ENCODE data around the gene EMP2. TPM values are rescaled to one million over a fixed set of nuclear protein-coding genes. Genes with fewer than 3 reads are reported as not detected.
"Not testable (repeated sequence)": the region's sequence is repeated elsewhere in the genome, so short reads cannot be mapped to it uniquely, and the experiment has no call there.

Gene EMP2
- polyA plus RNA-seq, 3 donors = not detected

GRCh38 chr16:10623059-10623458 lies 42.7 kb upstream of the EMP2 start:
- no peak overlapping the region for H2AFZ ChIP-seq (ENCODE audit: insufficient read depth, low read depth, low read length, poor library complexity, severe bottlenecking)
- H3K27ac Mint-ChIP-seq = no peak overlapping the region
- no peak overlapping the region for H3K27ac ChIP-seq (ENCODE audit: low read depth in 1 of 2, low read length in 2 of 2)
- peaks cover 0 to 3% (median 0%) of the 10 kb centered on the region in 7 donors for H3K9me3 Mint-ChIP-seq
- peaks cover 42 to 57% of the 10 kb centered on the region in 2 donors for H3K4me1 ChIP-seq (ENCODE audit: control insufficient read depth in 1 of 2, insufficient read depth in 2 of 2, low read length in 2 of 2)
- no peak for DNase-seq
- peaks cover 0 to 2% of the 10 kb centered on the region in 2 donors for H3K27me3 ChIP-seq (ENCODE audit: control insufficient read depth in 2 of 2, insufficient read depth in 2 of 2, low read length in 2 of 2)
- H3K4me3 ChIP-seq (replicated peaks in 1 of 3; ENCODE audit: low read depth in 2 of 3, low read length in 3 of 3) = no peak overlapping the region
- peaks cover 41% of the 10 kb centered on the region for H3K4me1 Mint-ChIP-seq
- H4K20me1 ChIP-seq (ENCODE audit: insufficient read depth, low read length) = no peaks in the 10 kb centered on the region
- no peak overlapping the region for H3K9ac ChIP-seq (ENCODE audit: insufficient read depth, low read length, poor library complexity, severe bottlenecking)
- WGBS (ENCODE audit: insufficient coverage) = 100% methylated on average over 1 of the region's 3 CpGs
- intact Hi-C loops (cut with micrococcal nuclease) = loop anchor here in 1 of 2 donors (10.0 kb wide), 1 partner anchor 242 kb away; no protein-coding TSS in a partner anchor
- no peak overlapping the region for H3K4me3 Mint-ChIP-seq
- H3K9me3 ChIP-seq (replicated peaks in 1 of 2; ENCODE audit: control insufficient read depth in 1 of 2, insufficient read depth in 1 of 2, low read length in 2 of 2) = no peaks in the 10 kb centered on the region
- H3K79me2 ChIP-seq (ENCODE audit: insufficient read depth, low read length) = no peaks in the 10 kb centered on the region
- no peaks in the 10 kb centered on the region for H3K36me3 Mint-ChIP-seq
- H3K36me3 ChIP-seq (replicated peaks in 1 of 2; ENCODE audit: control insufficient read depth in 1 of 2, insufficient read depth in 2 of 2, low read length in 2 of 2) = no peaks in the 10 kb centered on the region
- H3K27me3 Mint-ChIP-seq (ENCODE audit: low read depth in 3 of 3) = peaks cover 2 to 11% (median 8%) of the 10 kb centered on the region in 3 donors
- TF ChIP-seq CTCF (IDR thresholded peaks at IDR 0.05) = no peak
- H3K4me2 ChIP-seq (replicated peaks; ENCODE audit: extremely low read depth, low read length, poor library complexity, severe bottlenecking) = no peak overlapping the region

GRCh38 chr16:10622036-10622921 lies 41.9 kb upstream of the EMP2 start:
- Histone ChIP-seq H3K4me3 (replicated peaks in 1 of 3; ENCODE audit: low read depth in 2 of 3, low read length in 3 of 3) (no peak overlapping the region), H3K4me2 (replicated peaks; ENCODE audit: extremely low read depth, low read length, poor library complexity, severe bottlenecking) (no peak overlapping the region), H3K79me2 (ENCODE audit: insufficient read depth, low read length) (no peaks in the 10 kb centered on the region), H3K36me3 (replicated peaks in 1 of 2; ENCODE audit: control insufficient read depth in 1 of 2, insufficient read depth in 2 of 2, low read length in 2 of 2) (no peaks in the 10 kb centered on the region), H2AFZ (ENCODE audit: insufficient read depth, low read depth, low read length, poor library complexity, severe bottlenecking) (no peak overlapping the region), H3K27ac (ENCODE audit: low read depth in 1 of 2, low read length in 2 of 2) (no peak overlapping the region), H3K9me3 (replicated peaks in 1 of 2; ENCODE audit: control insufficient read depth in 1 of 2, insufficient read depth in 1 of 2, low read length in 2 of 2) (no peaks in the 10 kb centered on the region), H3K4me1 (ENCODE audit: control insufficient read depth in 1 of 2, insufficient read depth in 2 of 2, low read length in 2 of 2) (peaks cover 34 to 49% of the 10 kb centered on the region in 2 donors), H4K20me1 (ENCODE audit: insufficient read depth, low read length) (no peaks in the 10 kb centered on the region), H3K27me3 (ENCODE audit: control insufficient read depth in 2 of 2, insufficient read depth in 2 of 2, low read length in 2 of 2) (peaks cover 0 to 2% of the 10 kb centered on the region in 2 donors), H3K9ac (ENCODE audit: insufficient read depth, low read length, poor library complexity, severe bottlenecking) (no peak overlapping the region)
- intact Hi-C loops (cut with micrococcal nuclease) = loop anchor here in 1 of 2 donors (10.0 kb wide), 1 partner anchor 243 kb away; no protein-coding TSS in a partner anchor
- DNase-seq = no peak
- Mint-ChIP-seq H3K4me1 (peaks cover 37% of the 10 kb centered on the region), H3K9me3 (peaks cover 0 to 3% (median 0%) of the 10 kb centered on the region in 7 donors), H3K4me3 (no peak overlapping the region), H3K27ac (peak overlapping the region in 1 of 7 donors; percentile 71), H3K36me3 (no peaks in the 10 kb centered on the region), H3K27me3 (ENCODE audit: low read depth in 3 of 3) (peaks cover 2 to 15% (median 11%) of the 10 kb centered on the region in 3 donors)
- WGBS (ENCODE audit: insufficient coverage) = 96% methylated on average over 14 of the region's 19 CpGs
- no peak for TF ChIP-seq CTCF (IDR thresholded peaks at IDR 0.05)

GRCh38 chr16:10621216-10621949 lies 41.0 kb upstream of the EMP2 start:
- intact Hi-C loops (cut with micrococcal nuclease) = loop anchor here in 1 of 2 donors (10.0 kb wide), 1 partner anchor 243 kb away; no protein-coding TSS in a partner anchor
- not testable (repeated sequence) for H3K4me2 ChIP-seq (replicated peaks; ENCODE audit: extremely low read depth, low read length, poor library complexity, severe bottlenecking); H3K9ac ChIP-seq (ENCODE audit: insufficient read depth, low read length, poor library complexity, severe bottlenecking); DNase-seq; H3K27me3 ChIP-seq (ENCODE audit: control insufficient read depth in 2 of 2, insufficient read depth in 2 of 2, low read length in 2 of 2); H3K4me3 ChIP-seq (replicated peaks in 1 of 3; ENCODE audit: low read depth in 2 of 3, low read length in 3 of 3); H3K27ac ChIP-seq (ENCODE audit: low read depth in 1 of 2, low read length in 2 of 2); H3K79me2 ChIP-seq (ENCODE audit: insufficient read depth, low read length); H3K36me3 ChIP-seq (replicated peaks in 1 of 2; ENCODE audit: control insufficient read depth in 1 of 2, insufficient read depth in 2 of 2, low read length in 2 of 2); H3K27ac Mint-ChIP-seq; H4K20me1 ChIP-seq (ENCODE audit: insufficient read depth, low read length); H3K9me3 Mint-ChIP-seq; H2AFZ ChIP-seq (ENCODE audit: insufficient read depth, low read depth, low read length, poor library complexity, severe bottlenecking); H3K9me3 ChIP-seq (replicated peaks in 1 of 2; ENCODE audit: control insufficient read depth in 1 of 2, insufficient read depth in 1 of 2, low read length in 2 of 2); H3K4me3 Mint-ChIP-seq; H3K36me3 Mint-ChIP-seq
- 100% methylated on average over 4 of the region's 7 CpGs for WGBS (ENCODE audit: insufficient coverage)
- peaks cover 2 to 15% (median 14%) of the 10 kb centered on the region in 3 donors for H3K27me3 Mint-ChIP-seq (ENCODE audit: low read depth in 3 of 3)
- peaks cover 29% of the 10 kb centered on the region for H3K4me1 Mint-ChIP-seq
- H3K4me1 ChIP-seq (ENCODE audit: control insufficient read depth in 1 of 2, insufficient read depth in 2 of 2, low read length in 2 of 2) = peaks cover 25 to 40% of the 10 kb centered on the region in 2 donors
